AG09309 (cell line): ENCODE results near the gene SRRD.

Experiments used
- DNase-seq: peaks from one replicate; pipeline ENCODE4 v3.0.0-alpha.2; 2010; ENCODE audit warnings: low read depth
- H3K4me3 ChIP-seq: 2 replicates; pipeline ENCODE4 v1.5.1; 2011; ENCODE audit warnings: mild to moderate bottlenecking, low read depth, low read length, moderate library complexity; ENCODE audit not compliant: control insufficient read depth
- TF ChIP-seq, protein P1 (sequence below): IDR thresholded peaks from 2 replicates; pipeline ENCODE4 v1.5.1; 2011; ENCODE audit warnings: mild to moderate bottlenecking, low read depth, low read length, inconsistent platforms; ENCODE audit not compliant: insufficient read depth, control insufficient read depth; ENCODE audit errors: missing control alignments

The SRRD gene

DNA sequence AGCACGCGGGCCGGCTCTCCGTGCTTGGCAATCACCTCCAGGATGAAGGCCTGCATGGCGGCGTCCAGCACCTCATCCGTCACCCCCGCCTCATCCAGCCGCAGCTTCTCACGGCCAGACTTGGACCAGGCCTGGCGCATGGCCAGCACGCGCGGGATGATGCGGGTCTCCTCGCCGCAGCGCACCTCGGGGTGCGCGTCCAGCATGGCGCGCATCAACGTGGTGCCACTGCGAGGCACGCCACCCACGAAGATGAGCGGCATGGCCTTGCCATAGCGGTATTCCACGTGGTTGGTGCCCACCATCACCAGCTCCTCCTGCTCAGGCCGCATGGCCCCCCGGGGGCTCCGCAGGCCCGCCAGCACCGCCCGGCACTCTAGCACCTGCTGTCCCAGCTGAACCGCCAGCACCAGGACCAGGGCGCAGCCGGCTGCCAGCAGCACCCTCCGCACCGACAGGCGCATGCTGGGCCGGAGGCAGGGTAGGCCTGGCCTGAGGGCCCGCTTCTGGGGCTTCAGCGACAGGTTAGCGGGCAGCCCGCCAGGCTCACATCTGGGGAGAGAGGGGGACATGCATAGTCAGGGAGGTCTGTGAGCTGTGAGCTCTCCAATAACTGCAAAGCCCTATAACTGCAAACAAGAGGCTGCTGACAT is 57.6 kb downstream of the SRRD start:
- H3K4me3 ChIP-seq, result no peak overlapping the region
- no peak for DNase-seq
- TF ChIP-seq, protein P1, sequence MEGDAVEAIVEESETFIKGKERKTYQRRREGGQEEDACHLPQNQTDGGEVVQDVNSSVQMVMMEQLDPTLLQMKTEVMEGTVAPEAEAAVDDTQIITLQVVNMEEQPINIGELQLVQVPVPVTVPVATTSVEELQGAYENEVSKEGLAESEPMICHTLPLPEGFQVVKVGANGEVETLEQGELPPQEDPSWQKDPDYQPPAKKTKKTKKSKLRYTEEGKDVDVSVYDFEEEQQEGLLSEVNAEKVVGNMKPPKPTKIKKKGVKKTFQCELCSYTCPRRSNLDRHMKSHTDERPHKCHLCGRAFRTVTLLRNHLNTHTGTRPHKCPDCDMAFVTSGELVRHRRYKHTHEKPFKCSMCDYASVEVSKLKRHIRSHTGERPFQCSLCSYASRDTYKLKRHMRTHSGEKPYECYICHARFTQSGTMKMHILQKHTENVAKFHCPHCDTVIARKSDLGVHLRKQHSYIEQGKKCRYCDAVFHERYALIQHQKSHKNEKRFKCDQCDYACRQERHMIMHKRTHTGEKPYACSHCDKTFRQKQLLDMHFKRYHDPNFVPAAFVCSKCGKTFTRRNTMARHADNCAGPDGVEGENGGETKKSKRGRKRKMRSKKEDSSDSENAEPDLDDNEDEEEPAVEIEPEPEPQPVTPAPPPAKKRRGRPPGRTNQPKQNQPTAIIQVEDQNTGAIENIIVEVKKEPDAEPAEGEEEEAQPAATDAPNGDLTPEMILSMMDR, result no peak

DNA sequence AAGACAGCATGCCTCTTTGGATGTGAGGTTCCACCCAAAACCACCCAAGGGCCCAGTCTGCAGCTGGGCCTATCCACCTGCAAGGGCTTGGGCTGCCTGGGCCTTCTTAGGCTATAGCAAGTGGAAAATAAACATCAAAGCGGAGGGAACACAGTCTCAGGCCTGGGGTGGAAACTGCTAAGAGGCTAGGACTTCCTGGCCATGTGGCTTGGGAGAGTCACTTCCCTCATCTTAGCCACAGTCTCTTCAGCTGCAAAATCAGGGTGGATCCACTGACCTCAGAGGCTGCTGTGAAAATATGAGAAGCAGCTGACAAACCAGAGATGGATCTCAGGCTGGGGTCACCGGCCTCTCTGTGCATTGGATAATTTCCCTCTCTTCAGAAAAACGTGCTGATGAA is 59.2 kb downstream of the SRRD start:
- no peak overlapping the region for H3K4me3 ChIP-seq
- DNase-seq, result no peak
- TF ChIP-seq, protein P1, result no peak
